Dendritic cell treated with granulocyte-macrophage colony-stimulating factor and Interleukin-4, amounts not matched to agents 40 ng/mL and 50 ng/mL, for 4 days (primary cell): Measurements from ENCODE around the gene SPSB1.

ENCODE experiments used
- H3K27ac Mint-ChIP-seq: one replicate; pipeline ENCODE4 v1.8.0; 2022; ENCODE audit warnings: mild to moderate bottlenecking, mixed read lengths
- H3K27me3 Mint-ChIP-seq: one replicate; pipeline ENCODE4 v1.8.0; 2022; ENCODE audit warnings: mild to moderate bottlenecking, mixed read lengths
- H3K36me3 Mint-ChIP-seq: one replicate; pipeline ENCODE4 v1.8.0; 2022; ENCODE audit warnings: low read depth, mixed read lengths
- H3K4me1 Mint-ChIP-seq: one replicate; pipeline ENCODE4 v1.8.0; 2022; ENCODE audit warnings: low read depth, mixed read lengths
- H3K4me3 Mint-ChIP-seq: one replicate; pipeline ENCODE4 v1.8.0; 2022; ENCODE audit warnings: mild to moderate bottlenecking, moderate library complexity, mixed read lengths
- H3K9me3 Mint-ChIP-seq: one replicate; pipeline ENCODE4 v1.8.0; 2022; ENCODE audit warnings: mixed read lengths
- intact Hi-C: fragments of 100-400 bp; cut with micrococcal nuclease; formaldehyde crosslinking; loops from one replicate; pipeline ENCODE4 v1.15.0; 2022

Gene SPSB1

GRCh38 chr1:9279172-9279840 is 13.4 kb upstream of the SPSB1 start:
- intact Hi-C loops, result no loop called here
- peak overlapping the region; percentile 61 for H3K27ac Mint-ChIP-seq
- H3K36me3 Mint-ChIP-seq, result no peaks in the 10 kb centered on the region
- no peak overlapping the region for H3K4me3 Mint-ChIP-seq
- peaks cover 18% of the 10 kb centered on the region for H3K27me3 Mint-ChIP-seq
- H3K9me3 Mint-ChIP-seq, result no peaks in the 10 kb centered on the region
- peaks cover 84% of the 10 kb centered on the region for H3K4me1 Mint-ChIP-seq

GRCh38 chr1:9280015-9280860 is 12.5 kb upstream of the SPSB1 start:
- Mint-ChIP-seq H3K36me3 (no peaks in the 10 kb centered on the region), H3K27me3 (peaks cover 18% of the 10 kb centered on the region), H3K27ac (peak overlapping the region; percentile 61), H3K9me3 (no peaks in the 10 kb centered on the region), H3K4me3 (peak overlapping the region; percentile 51), H3K4me1 (peaks cover 81% of the 10 kb centered on the region)
- intact Hi-C loops, result no loop called here

GRCh38 chr1:9281071-9281827 is 11.4 kb upstream of the SPSB1 start:
- Mint-ChIP-seq H3K9me3 (no peaks in the 10 kb centered on the region), H3K27me3 (peaks cover 19% of the 10 kb centered on the region), H3K27ac (peak overlapping the region; percentile 11), H3K4me3 (no peak overlapping the region), H3K36me3 (no peaks in the 10 kb centered on the region), H3K4me1 (peaks cover 75% of the 10 kb centered on the region)
- intact Hi-C loops, result no loop called here

- peaks cover 20% of the 10 kb centered on the region for H3K27me3 Mint-ChIP-seq
- no peak overlapping the region for H3K27ac Mint-ChIP-seq
- H3K4me3 Mint-ChIP-seq, result no peak overlapping the region
- peaks cover 69% of the 10 kb centered on the region for H3K4me1 Mint-ChIP-seq
- intact Hi-C loops, result no loop called here
- no peaks in the 10 kb centered on the region for H3K9me3 Mint-ChIP-seq
- no peaks in the 10 kb centered on the region for H3K36me3 Mint-ChIP-seq
Measured at GRCh38 chr1:9281908-9282695, 10.6 kb upstream of the SPSB1 start.

- H3K4me1 Mint-ChIP-seq, result peaks cover 69% of the 10 kb centered on the region
- H3K27me3 Mint-ChIP-seq, result peaks cover 20% of the 10 kb centered on the region
- no peaks in the 10 kb centered on the region for H3K9me3 Mint-ChIP-seq
- H3K4me3 Mint-ChIP-seq, result no peak overlapping the region
- no peaks in the 10 kb centered on the region for H3K36me3 Mint-ChIP-seq
- H3K27ac Mint-ChIP-seq, result no peak overlapping the region
- intact Hi-C loops, result no loop called here
Measured at GRCh38 chr1:9282696-9282955, 10.1 kb upstream of the SPSB1 start.

- Mint-ChIP-seq H3K36me3 (no peaks in the 10 kb centered on the region), H3K27me3 (peaks cover 20% of the 10 kb centered on the region), H3K4me1 (peaks cover 61% of the 10 kb centered on the region), H3K9me3 (peaks cover 9% of the 10 kb centered on the region), H3K27ac (no peak overlapping the region), H3K4me3 (no peak overlapping the region)
- intact Hi-C loops, result no loop called here
Measured at GRCh38 chr1:9284061-9284460, 8.6 kb upstream of the SPSB1 start.

GRCh38 chr1:9286556-9286955 is 6.1 kb upstream of the SPSB1 start:
- Mint-ChIP-seq H3K4me1 (peaks cover 47% of the 10 kb centered on the region), H3K4me3 (no peak overlapping the region), H3K36me3 (no peaks in the 10 kb centered on the region)

GRCh38 chr1:9289090-9289534 is 3.6 kb upstream of the SPSB1 start:
- H3K9me3 Mint-ChIP-seq, result peaks cover 9% of the 10 kb centered on the region
- intact Hi-C loops, result loop anchor here (1.0 kb wide), 2 partner anchors 166 to 202 kb away; no protein-coding TSS in a partner anchor
- no peak overlapping the region for H3K27ac Mint-ChIP-seq
- H3K4me1 Mint-ChIP-seq, result peaks cover 21% of the 10 kb centered on the region
- H3K27me3 Mint-ChIP-seq, result peaks cover 9% of the 10 kb centered on the region
- H3K4me3 Mint-ChIP-seq, result no peak overlapping the region
- H3K36me3 Mint-ChIP-seq, result no peaks in the 10 kb centered on the region

More at GRCh38 chr1:9286556-9286955, 6.1 kb upstream of the SPSB1 start:
- Mint-ChIP-seq H3K27ac (no peak overlapping the region), H3K9me3 (peaks cover 9% of the 10 kb centered on the region), H3K27me3 (peaks cover 10% of the 10 kb centered on the region)
- intact Hi-C loops, result no loop called here

- intact Hi-C loops, result loop anchor here (1.0 kb wide), 2 partner anchors 165 to 201 kb away; no protein-coding TSS in a partner anchor
- H3K4me3 Mint-ChIP-seq, result no peak overlapping the region
- H3K36me3 Mint-ChIP-seq, result no peaks in the 10 kb centered on the region
- peaks cover 11% of the 10 kb centered on the region for H3K27me3 Mint-ChIP-seq
- peaks cover 19% of the 10 kb centered on the region for H3K4me1 Mint-ChIP-seq
- H3K9me3 Mint-ChIP-seq, result peaks cover 9% of the 10 kb centered on the region
- no peak overlapping the region for H3K27ac Mint-ChIP-seq
Measured at GRCh38 chr1:9289711-9290485, 2.8 kb upstream of the SPSB1 start.

- peaks cover 16% of the 10 kb centered on the region for H3K4me1 Mint-ChIP-seq
- peak overlapping the region; percentile 28 for H3K27ac Mint-ChIP-seq
- intact Hi-C loops, result no loop called here
- peak overlapping the region; percentile 64 for H3K4me3 Mint-ChIP-seq
- no peaks in the 10 kb centered on the region for H3K36me3 Mint-ChIP-seq
- H3K9me3 Mint-ChIP-seq, result peaks cover 9% of the 10 kb centered on the region
- peaks cover 28% of the 10 kb centered on the region for H3K27me3 Mint-ChIP-seq
Measured at GRCh38 chr1:9291914-9292360, 757 bp upstream of the SPSB1 start.

GRCh38 chr1:9293241-9293532 is 493 bp downstream of the SPSB1 start:
- H3K4me1 Mint-ChIP-seq, result peaks cover 22% of the 10 kb centered on the region
- no peak overlapping the region for H3K27ac Mint-ChIP-seq
- H3K36me3 Mint-ChIP-seq, result no peaks in the 10 kb centered on the region
- intact Hi-C loops, result no loop called here
- H3K4me3 Mint-ChIP-seq, result no peak overlapping the region
- peaks cover 38% of the 10 kb centered on the region for H3K27me3 Mint-ChIP-seq
- H3K9me3 Mint-ChIP-seq, result peaks cover 4% of the 10 kb centered on the region

- H3K27ac Mint-ChIP-seq, result no peak overlapping the region
- peaks cover 38% of the 10 kb centered on the region for H3K27me3 Mint-ChIP-seq
- H3K4me3 Mint-ChIP-seq, result no peak overlapping the region
- H3K36me3 Mint-ChIP-seq, result no peaks in the 10 kb centered on the region
- H3K9me3 Mint-ChIP-seq, result no peaks in the 10 kb centered on the region
- intact Hi-C loops, result no loop called here
- H3K4me1 Mint-ChIP-seq, result peaks cover 22% of the 10 kb centered on the region
Measured at GRCh38 chr1:9293533-9294404, 1.1 kb downstream of the SPSB1 start.
